SIG-M5 treated with dmso at 0.1 percent for 504 hours (cell line): ENCODE results near the gene STING1.

Experiments used
- DNase-seq: peaks from one replicate; lab custom pipeline; 2025; ENCODE audit not compliant: unreplicated experiment; lab: John Stamatoyannopoulos, UW

Gene STING1

DNA sequence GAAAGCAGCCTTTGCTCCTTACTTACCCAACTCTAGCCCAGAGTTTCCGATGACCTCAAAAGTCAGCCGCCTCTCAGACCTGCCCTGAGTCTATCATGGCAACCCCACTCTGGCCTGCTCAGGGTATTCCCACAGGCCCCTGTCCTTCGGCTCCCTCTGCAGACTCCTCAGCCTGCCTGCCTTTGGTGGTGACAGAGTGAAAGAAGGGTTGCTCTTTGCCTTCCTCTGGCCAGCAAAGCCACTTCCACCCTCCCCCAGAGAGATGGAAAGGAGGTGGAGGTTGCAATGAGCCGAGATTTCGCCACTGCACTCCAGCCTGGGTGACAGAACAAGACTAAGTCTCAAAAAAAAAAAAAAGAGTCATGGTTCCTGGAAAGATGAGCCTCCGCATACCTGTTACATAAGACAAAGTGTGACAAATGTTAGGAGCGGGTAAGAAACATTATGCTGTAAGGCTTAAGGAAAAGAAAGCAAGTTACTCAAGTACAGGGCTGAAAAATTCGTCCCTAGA is 14.1 kb downstream of the STING1 start:
- peak; percentile 65 for DNase-seq

DNA sequence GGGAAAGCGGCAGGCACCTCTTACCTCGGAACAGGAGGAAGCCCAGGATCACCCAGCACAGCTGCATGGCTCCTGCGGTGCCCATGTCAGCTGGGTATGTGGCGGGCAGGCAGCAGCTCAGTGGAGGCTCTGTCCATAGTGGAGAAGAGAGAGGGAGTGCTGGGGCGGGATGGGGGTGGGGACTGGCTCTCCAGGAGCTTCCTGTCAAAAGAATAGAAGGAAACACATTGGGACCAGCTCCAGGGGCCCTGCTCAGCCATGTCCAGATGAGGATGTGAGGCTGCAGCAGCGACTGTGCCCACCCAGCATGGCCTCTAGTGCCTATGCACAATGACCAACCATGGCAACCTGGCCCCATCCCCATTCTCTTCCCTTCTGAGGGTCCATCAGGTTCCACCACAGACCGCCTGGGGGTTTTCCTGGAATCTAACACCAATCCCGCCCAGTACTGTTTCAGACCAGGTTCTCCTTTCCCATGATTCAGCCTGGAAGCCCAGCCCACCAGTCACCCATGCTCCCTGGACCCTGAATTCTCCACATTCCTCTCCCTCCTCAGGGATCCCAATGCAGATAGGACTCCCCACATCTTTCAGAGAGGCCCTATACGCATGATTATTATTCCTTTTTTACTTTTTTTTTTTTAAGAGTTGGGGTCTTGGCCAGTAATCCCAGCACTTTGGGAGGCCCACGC is 19.8 kb downstream of the STING1 start, which contains the start of gene ECSCR:
TSS of gene ECSCR (minus strand) at position 158 of the 691 bp plus-strand sequence. CDS start at position 85, 73 bp downstream.
- no peak for DNase-seq

DNA sequence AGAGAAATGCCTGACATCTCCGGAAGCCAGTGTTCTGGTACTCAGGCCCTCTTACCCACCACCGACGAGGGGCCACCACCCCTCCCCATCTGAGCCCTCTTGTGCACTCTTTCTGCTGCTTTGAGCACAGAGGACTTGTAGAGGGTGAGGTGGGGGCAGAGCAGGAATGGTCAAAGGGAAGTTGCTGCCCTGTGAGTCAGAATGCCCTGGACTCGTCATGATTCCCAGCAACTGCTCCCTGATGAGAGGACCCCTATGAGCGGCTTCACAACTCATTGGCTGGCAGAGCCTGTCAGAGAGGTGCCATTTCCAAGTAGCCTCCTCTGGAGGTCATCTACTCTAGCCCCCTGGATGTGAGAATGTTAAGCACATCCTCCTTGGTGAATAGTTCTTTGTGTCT is 20.9 kb downstream of the STING1 start:
- DNase-seq: no peak

DNA sequence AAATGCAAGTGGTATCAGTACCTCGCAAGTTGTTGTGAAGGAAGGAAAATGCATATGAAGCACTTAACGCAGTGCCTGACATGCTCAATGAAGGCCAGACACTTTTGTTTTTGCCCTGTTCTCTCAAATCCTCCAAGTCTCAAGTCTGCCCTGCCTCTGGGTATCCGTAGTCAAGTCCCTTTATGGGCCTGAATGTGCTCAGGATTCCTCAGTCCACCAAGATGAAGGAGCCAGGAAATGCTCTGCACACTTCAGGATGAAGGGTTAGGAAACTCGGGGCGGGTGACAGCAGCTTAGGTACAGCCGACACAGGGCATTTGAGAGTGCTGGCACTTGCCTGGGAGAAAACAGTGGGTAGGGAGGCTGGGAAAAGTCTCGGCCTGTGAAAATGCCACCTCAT is 21.4 kb downstream of the STING1 start:
- no peak for DNase-seq

DNA sequence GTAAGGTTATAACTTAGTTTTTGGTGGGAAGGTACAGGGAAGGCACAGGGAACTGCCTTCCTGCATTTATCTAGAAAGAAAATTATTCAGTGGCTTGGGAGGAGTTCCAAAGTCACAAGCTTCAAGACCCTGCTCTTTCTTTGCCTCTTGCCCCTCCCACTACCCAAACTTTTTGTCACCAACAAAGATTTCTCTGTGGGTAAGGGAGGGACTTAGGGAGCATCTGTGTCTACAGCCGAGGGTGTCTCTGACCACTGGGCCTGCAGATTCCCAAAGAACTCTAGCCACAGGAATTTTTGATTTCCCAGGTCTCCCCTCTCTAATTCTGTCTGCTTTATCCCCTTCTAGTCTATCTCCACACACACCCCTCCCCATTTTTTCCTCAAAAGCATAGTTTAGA is 22.1 kb downstream of the STING1 start:
- DNase-seq: no peak

GRCh38 chr5:139459451-139459934 is 23.1 kb downstream of the STING1 start:
- no peak for DNase-seq

GRCh38 chr5:139458580-139459407 is 23.8 kb downstream of the STING1 start:
- DNase-seq: peak; percentile 44

- DNase-seq: no peak
Observed at GRCh38 chr5:139457653-139458306, 24.8 kb downstream of the STING1 start.

DNA sequence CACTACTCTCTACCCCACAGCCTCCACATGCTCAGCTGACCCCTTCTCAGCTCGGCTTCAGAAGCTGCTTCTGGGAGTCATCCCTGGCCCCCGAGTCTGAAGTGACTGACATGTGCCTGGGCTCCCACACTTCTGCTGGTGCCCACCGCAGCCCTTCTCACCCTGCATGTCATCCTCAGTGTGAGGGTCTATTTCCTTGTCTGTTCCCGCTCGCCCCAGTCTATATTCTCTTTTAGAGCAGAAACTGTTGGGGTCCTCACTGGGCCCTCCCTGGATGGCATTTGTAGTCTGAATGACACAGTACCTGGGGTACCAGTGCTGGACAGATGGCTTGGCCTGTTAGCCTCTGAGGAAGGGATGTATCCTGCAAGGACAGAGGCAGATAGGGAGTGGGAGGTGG is 25.3 kb downstream of the STING1 start:
- no peak for DNase-seq

- no peak for DNase-seq
Observed at GRCh38 chr5:139456776-139457175, 25.8 kb downstream of the STING1 start.

DNA sequence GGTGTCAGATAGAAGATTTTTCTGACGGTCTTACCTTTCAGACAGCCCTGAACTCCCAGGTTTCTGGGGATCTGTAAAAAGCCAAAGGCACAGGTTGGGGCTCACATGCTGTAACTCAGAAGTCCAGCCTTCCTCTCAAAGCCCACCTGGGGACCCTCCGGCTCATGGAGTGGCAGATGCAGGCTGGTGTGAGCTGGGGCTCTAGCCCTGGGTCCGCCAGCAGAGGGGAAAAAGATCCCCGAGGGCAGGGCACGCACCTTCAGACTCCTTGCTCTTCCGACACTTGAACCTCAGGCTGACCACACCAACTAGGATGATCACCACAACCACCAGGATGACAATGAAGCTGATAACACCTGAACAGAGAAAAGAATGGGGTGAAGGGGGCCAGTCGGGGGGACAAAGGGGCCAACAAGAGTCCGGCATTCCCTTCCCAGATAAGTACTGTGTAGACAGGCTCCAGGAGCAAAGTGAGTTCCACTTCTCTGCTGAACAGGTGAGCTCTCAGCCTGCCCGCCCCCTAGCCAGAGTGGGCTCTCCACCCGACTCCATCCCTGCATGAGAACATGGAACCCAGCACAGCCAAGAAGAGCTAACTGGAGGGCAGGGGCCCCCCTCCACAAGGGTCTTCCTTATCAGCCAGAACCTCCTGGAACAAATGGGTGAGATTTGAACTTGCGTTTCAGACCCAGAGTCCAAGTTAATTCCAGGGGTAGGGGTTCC is 27.8 kb downstream of the STING1 start:
- no peak for DNase-seq

- DNase-seq: no peak
Observed at GRCh38 chr5:139453683-139454567, 28.6 kb downstream of the STING1 start.

- DNase-seq: no peak
Observed at GRCh38 chr5:139451878-139452660, 30.5 kb downstream of the STING1 start.

DNA sequence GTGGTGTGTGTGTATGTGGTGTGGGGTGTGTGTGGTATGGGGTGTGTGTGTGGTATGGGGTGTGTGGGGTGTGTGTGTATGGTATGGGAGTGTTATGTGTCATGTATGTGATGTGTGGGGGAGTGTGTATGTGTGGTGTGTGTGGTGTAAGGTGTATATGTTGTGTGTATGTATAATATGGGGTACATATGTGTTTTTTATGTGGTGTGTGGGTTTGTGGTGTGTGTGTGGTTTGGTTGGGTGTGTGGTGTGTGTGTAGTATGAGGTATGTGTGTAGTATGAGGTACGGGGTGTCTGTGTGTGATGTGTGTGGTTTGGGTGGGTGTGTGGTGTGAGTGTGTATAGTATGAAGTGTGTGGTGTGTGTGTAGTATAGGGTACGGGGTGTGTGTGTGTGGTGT is 31.4 kb downstream of the STING1 start:
- no peak for DNase-seq

GRCh38 chr5:139446956-139447779 is 35.4 kb downstream of the STING1 start:
- DNase-seq: no peak

DNA sequence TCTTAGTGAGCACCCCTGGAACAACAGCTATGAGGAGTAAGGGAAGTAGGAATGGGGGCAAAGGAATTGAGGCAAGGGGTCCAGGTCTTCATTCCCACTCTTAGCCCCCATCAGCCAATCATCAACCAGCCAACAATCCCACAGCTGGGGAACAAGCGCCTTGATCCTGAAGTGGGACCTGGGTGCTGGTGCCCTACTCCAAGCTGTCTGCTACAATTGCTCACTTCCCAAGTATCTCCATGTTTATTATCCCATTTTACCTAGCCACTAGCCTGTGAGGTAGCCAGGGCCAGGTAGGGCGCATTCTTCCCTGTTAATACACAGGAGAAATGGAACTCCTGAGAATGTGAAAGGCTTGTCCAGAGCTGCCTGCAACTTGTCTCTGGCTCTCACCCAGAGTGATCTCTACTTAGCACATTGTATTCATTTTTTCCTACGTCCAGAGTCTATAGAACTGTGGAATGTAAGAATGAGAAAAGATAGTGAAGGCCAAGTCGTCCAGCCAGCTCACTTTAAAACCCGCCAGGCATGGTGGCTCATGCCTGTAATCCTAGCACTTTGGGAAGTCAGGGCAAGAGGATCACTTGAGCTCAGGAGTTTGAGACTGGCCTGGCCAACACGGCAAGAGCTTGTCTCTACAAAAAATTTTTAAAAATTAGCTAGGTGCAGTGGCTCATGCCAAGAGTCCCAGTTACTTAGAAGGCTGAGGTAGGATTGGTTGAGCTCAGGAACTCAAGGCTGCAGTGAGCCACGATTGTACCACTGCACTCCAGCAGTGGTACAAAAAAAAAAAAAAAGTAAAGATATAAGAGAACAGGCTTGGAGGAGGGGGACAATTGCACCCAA is 37.0 kb downstream of the STING1 start:
- DNase-seq: no peak

- DNase-seq: no peak
Observed at GRCh38 chr5:139443831-139444453, 38.6 kb downstream of the STING1 start.
